ENCODE data around the gene GPR78. TPM values are rescaled to one million over a fixed set of nuclear protein-coding genes. Genes with fewer than 3 reads are reported as not detected.

GPR78 gene
- total and polyA plus RNA-seq, 2 of the 4 experiments (the other 2 are of a cell fraction), result under 0.01 to 0.10 TPM

DNA sequence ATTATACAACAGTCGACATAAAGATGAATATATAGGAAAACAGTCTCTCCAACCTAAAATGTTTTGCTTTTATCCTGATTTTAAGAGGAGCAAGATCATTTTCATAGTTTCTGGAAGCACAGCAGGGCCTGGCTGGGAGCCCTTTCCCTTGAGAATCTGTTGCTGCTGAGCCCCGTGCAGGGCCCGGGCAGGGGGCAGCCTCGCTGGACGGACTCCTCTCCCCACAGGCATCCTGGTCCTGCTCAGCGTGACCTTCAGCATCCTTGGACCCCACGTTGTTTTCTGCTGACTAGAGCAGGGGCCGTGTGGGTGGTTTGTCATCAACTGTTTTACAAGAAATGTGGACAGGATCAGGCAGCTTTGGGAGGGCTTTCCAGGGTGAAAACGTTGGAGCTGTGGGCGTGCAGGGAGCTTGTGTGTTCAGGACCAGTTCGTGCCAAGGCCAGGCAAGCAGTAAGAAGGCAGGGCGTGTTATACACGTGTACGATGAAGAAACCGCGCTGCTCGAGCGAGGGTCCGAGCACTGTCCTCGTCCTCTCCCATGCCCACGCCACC lies 37.4 kb downstream of the GPR78 start:
- peaks cover 39% of the 10 kb centered on the region; the same call in 1 of the 2 replicates for H3K36me3 ChIP-seq (ENCODE audit: control insufficient read depth, insufficient read depth, low read length)
- no peak overlapping the region for H2AK5ac ChIP-seq (ENCODE audit: low read depth, low read length)
- intact Hi-C loops (cut with micrococcal nuclease) (no loop called here), in situ Hi-C loops (cut with MboI; ENCODE audit: low sequenced_read_pairs) (loop anchor here (25.0 kb wide), 1 partner anchor 405 kb away; no protein-coding TSS in a partner anchor), dilution Hi-C loops (cut with HindIII; ENCODE audit: low sequenced_read_pairs, unreplicated experiment) (no loop called here)
- H3K18ac ChIP-seq (ENCODE audit: low read depth, low read length), result no peak overlapping the region
- no peak overlapping the region for H3K23ac ChIP-seq (ENCODE audit: low read depth, low read length)
- H3K9me3 ChIP-seq (ENCODE audit: control insufficient read depth, insufficient read depth, low read length), result no peaks in the 10 kb centered on the region
- H2AFZ ChIP-seq (replicated peaks; ENCODE audit: low read length, poor library complexity), result no peak overlapping the region
- H3K79me1 ChIP-seq (ENCODE audit: low read depth in 1 of 2, low read length in 2 of 2), result no peaks in the 10 kb centered on the region
- H4K5ac ChIP-seq (ENCODE audit: low read depth, low read length), result no peak overlapping the region
- H4K8ac ChIP-seq (ENCODE audit: low read depth in 2 of 2, low read length in 2 of 2), result no peak overlapping the region
- H3K14ac ChIP-seq (replicated peaks; ENCODE audit: low read depth, low read length), result no peak overlapping the region
- no peaks in the 10 kb centered on the region for H3K4me1 ChIP-seq (ENCODE audit: control insufficient read depth, insufficient read depth, low read length)
- 78% methylated on average over 7 of the region's 21 CpGs; no CpG with 5 or more reads in 1 of the 2 experiments for WGBS, 2 experiments (ENCODE audit: extremely low coverage in 2 of 2, insufficient read length in 1 of 2)
- POLR2A ChIA-PET (ENCODE audit: unreplicated experiment), result no interaction called here
- no peaks in the 10 kb centered on the region for H4K20me1 ChIP-seq (ENCODE audit: insufficient read depth, low read length)
- DNase-seq (no peak), ATAC-seq (ENCODE audit: low read depth) (no peak)
- H3K9ac ChIP-seq (ENCODE audit: low read depth, low read length), result no peak overlapping the region
- H3K27ac ChIP-seq (ENCODE audit: insufficient read depth, low read length), result no peak overlapping the region
- no peak overlapping the region for H4K91ac ChIP-seq (ENCODE audit: insufficient read depth, low read depth, low read length)
- no peak overlapping the region for H3K56ac ChIP-seq (ENCODE audit: extremely low read depth, insufficient read depth, low read length)
- H2BK120ac ChIP-seq (ENCODE audit: low read depth, low read length), result no peak overlapping the region
- no peak overlapping the region for H3K4me3 ChIP-seq (ENCODE audit: insufficient read depth, low read depth, low read length)
- TF ChIP-seq MXI1 (IDR thresholded peaks at IDR 0.05; ENCODE audit: borderline replicate concordance, low read depth, low read length), result no peak
- TF ChIP-seq, protein P1, sequence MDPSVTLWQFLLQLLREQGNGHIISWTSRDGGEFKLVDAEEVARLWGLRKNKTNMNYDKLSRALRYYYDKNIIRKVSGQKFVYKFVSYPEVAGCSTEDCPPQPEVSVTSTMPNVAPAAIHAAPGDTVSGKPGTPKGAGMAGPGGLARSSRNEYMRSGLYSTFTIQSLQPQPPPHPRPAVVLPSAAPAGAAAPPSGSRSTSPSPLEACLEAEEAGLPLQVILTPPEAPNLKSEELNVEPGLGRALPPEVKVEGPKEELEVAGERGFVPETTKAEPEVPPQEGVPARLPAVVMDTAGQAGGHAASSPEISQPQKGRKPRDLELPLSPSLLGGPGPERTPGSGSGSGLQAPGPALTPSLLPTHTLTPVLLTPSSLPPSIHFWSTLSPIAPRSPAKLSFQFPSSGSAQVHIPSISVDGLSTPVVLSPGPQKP (IDR thresholded peaks at IDR 0.05; ENCODE audit: borderline replicate concordance, low read depth, low read length), result no peak
- TF ChIP-seq, protein P2, sequence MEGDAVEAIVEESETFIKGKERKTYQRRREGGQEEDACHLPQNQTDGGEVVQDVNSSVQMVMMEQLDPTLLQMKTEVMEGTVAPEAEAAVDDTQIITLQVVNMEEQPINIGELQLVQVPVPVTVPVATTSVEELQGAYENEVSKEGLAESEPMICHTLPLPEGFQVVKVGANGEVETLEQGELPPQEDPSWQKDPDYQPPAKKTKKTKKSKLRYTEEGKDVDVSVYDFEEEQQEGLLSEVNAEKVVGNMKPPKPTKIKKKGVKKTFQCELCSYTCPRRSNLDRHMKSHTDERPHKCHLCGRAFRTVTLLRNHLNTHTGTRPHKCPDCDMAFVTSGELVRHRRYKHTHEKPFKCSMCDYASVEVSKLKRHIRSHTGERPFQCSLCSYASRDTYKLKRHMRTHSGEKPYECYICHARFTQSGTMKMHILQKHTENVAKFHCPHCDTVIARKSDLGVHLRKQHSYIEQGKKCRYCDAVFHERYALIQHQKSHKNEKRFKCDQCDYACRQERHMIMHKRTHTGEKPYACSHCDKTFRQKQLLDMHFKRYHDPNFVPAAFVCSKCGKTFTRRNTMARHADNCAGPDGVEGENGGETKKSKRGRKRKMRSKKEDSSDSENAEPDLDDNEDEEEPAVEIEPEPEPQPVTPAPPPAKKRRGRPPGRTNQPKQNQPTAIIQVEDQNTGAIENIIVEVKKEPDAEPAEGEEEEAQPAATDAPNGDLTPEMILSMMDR (conservative IDR thresholded peaks at IDR 0.05; ENCODE audit: low read depth, low read length), result no peak
- no peak for TF ChIP-seq MAFK (IDR thresholded peaks at IDR 0.05; ENCODE audit: low read depth, low read length)
- TF ChIP-seq MAZ (IDR thresholded peaks at IDR 0.05; ENCODE audit: borderline replicate concordance, low read depth, low read length), result no peak
- TF ChIP-seq SMC3 (IDR thresholded peaks at IDR 0.05; ENCODE audit: low read depth, low read length), result no peak
- no peak for TF ChIP-seq POLR2A (IDR thresholded peaks at IDR 0.05; ENCODE audit: low read depth, low read length)
- TF ChIP-seq BHLHE40 (IDR thresholded peaks at IDR 0.05; ENCODE audit: low read depth, low read length), result no peak
- TF ChIP-seq NFE2L2 (IDR thresholded peaks at IDR 0.05; ENCODE audit: low read depth, low read length), result no peak
- TF ChIP-seq RCOR1 (IDR thresholded peaks at IDR 0.05; ENCODE audit: insufficient replicate concordance, low read length), result no peak
- TF ChIP-seq FOS (IDR thresholded peaks at IDR 0.05; ENCODE audit: low read depth, low read length), result no peak
- H3K4ac ChIP-seq (ENCODE audit: low read depth, low read length), result no peak overlapping the region
- H2BK5ac ChIP-seq (ENCODE audit: low read depth, low read length, poor library complexity, severe bottlenecking), result no peak overlapping the region
- no TSS peak for BruUV-seq (replicated peaks)
- H2BK15ac ChIP-seq (ENCODE audit: low read depth, low read length), result no peak overlapping the region
- no peak overlapping the region for H2AK9ac ChIP-seq (replicated peaks; ENCODE audit: low read depth, low read length, poor library complexity)
- no peak overlapping the region for H3K4me2 ChIP-seq (ENCODE audit: low read depth, low read length)
- no peaks in the 10 kb centered on the region for H3K9me1 ChIP-seq (ENCODE audit: insufficient read depth, low read length)
- no peaks in the 10 kb centered on the region; the same call in 1 of the 2 replicates for H3K27me3 ChIP-seq (ENCODE audit: control insufficient read depth, insufficient read depth, low read length)
- H2BK20ac ChIP-seq (ENCODE audit: low read depth, low read length), result no peak overlapping the region
- CTCF ChIA-PET, result no interaction called here

Measured in IMR-90 (cell line).